HepG2 (cell line): ENCODE data around the gene ZNF660. TPM values are rescaled to one million over a fixed set of nuclear protein-coding genes. Genes with fewer than 3 reads are reported as not detected.
A peak's percentile ranks its signal among the peaks of the same experiment; 100 is the strongest.

Experiments
- ARID5B ChIP-seq: IDR thresholded peaks from 2 replicates; pipeline ENCODE4 v1.4.0; 2020; ENCODE audit warnings: mild to moderate bottlenecking, missing genetic modification reagents
- ATF7 ChIP-seq, 2 experiments: fragments of 450-650 bp in 1 of 2; sonication (generic) in 1 of 2; formaldehyde crosslinking in 1 of 2; IDR thresholded peaks; 2 replicates each; pipeline versions ENCODE4 v1.4.0 to v1.6.1; 2016 to 2020; ENCODE audit warnings: antibody characterized with exemption in 1 of 2, mild to moderate bottlenecking in 1 of 2, missing genetic modification reagents in 1 of 2
- GABPB1 ChIP-seq: IDR thresholded peaks from 2 replicates; pipeline ENCODE4 v1.6.1; 2016; ENCODE audit warnings: mild to moderate bottlenecking, missing genetic modification reagents, moderate library complexity, missing compliant biosample characterization
- GATAD1 ChIP-seq: IDR thresholded peaks from 2 replicates; pipeline ENCODE4 v1.6.1; 2016; ENCODE audit warnings: missing genetic modification reagents, missing compliant biosample characterization
- HDAC1 ChIP-seq: sonication (generic); formaldehyde crosslinking; IDR thresholded peaks from 2 replicates; pipeline ENCODE4 v1.5.1; 2020; ENCODE audit warnings: mild to moderate bottlenecking, missing genetic modification reagents
- HOXA7 ChIP-seq: sonication (generic); formaldehyde crosslinking; IDR thresholded peaks from 2 replicates; pipeline ENCODE4 v1.8.1; 2022; ENCODE audit warnings: mild to moderate bottlenecking, missing genetic modification reagents, moderate library complexity
- JUN ChIP-seq: sonication (generic); formaldehyde crosslinking; IDR thresholded peaks from 2 replicates; pipeline ENCODE4 v1.4.0; 2020; ENCODE audit warnings: mild to moderate bottlenecking, missing genetic modification reagents
- JUNB ChIP-seq: sonication (generic); formaldehyde crosslinking; IDR thresholded peaks from 2 replicates; pipeline ENCODE4 v1.8.0; 2022; ENCODE audit warnings: missing genetic modification reagents, mild to moderate bottlenecking, borderline replicate concordance
- KMT2A ChIP-seq: sonication (generic); formaldehyde crosslinking; IDR thresholded peaks from 2 replicates; pipeline ENCODE4 v1.4.0; 2020; ENCODE audit warnings: missing genetic modification reagents
- MTA3 ChIP-seq: sonication (generic); formaldehyde crosslinking; IDR thresholded peaks from 2 replicates; pipeline ENCODE4 v1.4.0; 2020; ENCODE audit warnings: missing genetic modification reagents
- MXD4 ChIP-seq: IDR thresholded peaks from 2 replicates; pipeline ENCODE4 v1.6.1; 2016; ENCODE audit warnings: mild to moderate bottlenecking, missing biosample characterization, missing genetic modification reagents
- POGZ ChIP-seq: sonication (generic); formaldehyde crosslinking; IDR thresholded peaks from 2 replicates; pipeline ENCODE4 v1.4.0; 2020; ENCODE audit warnings: mild to moderate bottlenecking, missing genetic modification reagents
- POLR2A ChIP-seq, 2 experiments: IDR thresholded peaks; 2 replicates each; pipeline ENCODE4 v1.6.1; 2011; ENCODE audit warnings: low read depth in 2 of 2, low read length in 2 of 2, mild to moderate bottlenecking in 1 of 2, moderate library complexity in 1 of 2; ENCODE audit not compliant: insufficient read depth in 1 of 2
- RBFOX2 ChIP-seq: fragments of 200-400 bp; formaldehyde crosslinking; IDR thresholded peaks from 2 replicates; pipeline ENCODE4 v1.6.1; 2017; ENCODE audit warnings: low read depth, mild to moderate bottlenecking, low read length
- SP4 ChIP-seq: sonication (generic); formaldehyde crosslinking; IDR thresholded peaks from 2 replicates; pipeline ENCODE4 v1.8.1; 2023; ENCODE audit warnings: mild to moderate bottlenecking, missing genetic modification reagents
- THAP8 ChIP-seq: sonication (generic); formaldehyde crosslinking; IDR thresholded peaks from 2 replicates; pipeline ENCODE4 v1.5.1; 2020; ENCODE audit warnings: missing genetic modification reagents, mild to moderate bottlenecking, borderline replicate concordance
- ZFP36L2 ChIP-seq: sonication (generic); formaldehyde crosslinking; IDR thresholded peaks from 2 replicates; pipeline ENCODE4 v1.4.0; 2020; ENCODE audit warnings: missing genetic modification reagents
- ZNF12 ChIP-seq: sonication (generic); formaldehyde crosslinking; IDR thresholded peaks from 2 replicates; pipeline ENCODE4 v1.5.0; 2020; ENCODE audit warnings: missing genetic modification reagents
- ZNF274 ChIP-seq: sonication (generic); formaldehyde crosslinking; IDR thresholded peaks from 2 replicates; pipeline ENCODE4 v1.5.1; 2020; ENCODE audit warnings: mild to moderate bottlenecking, missing genetic modification reagents
- ZNF280B ChIP-seq: sonication (generic); formaldehyde crosslinking; IDR thresholded peaks from 2 replicates; pipeline ENCODE4 v1.5.0; 2020; ENCODE audit warnings: missing genetic modification reagents, mild to moderate bottlenecking, borderline replicate concordance
- ZNF30 ChIP-seq: sonication (generic); formaldehyde crosslinking; IDR thresholded peaks from 2 replicates; pipeline ENCODE4 v1.5.0; 2020; ENCODE audit warnings: mild to moderate bottlenecking, missing genetic modification reagents
- ZNF607 ChIP-seq: sonication (generic); formaldehyde crosslinking; IDR thresholded peaks from 2 replicates; pipeline ENCODE4 v1.5.1; 2020; ENCODE audit warnings: missing genetic modification reagents, mild to moderate bottlenecking, borderline replicate concordance
- ZNF777 ChIP-seq: sonication (generic); formaldehyde crosslinking; IDR thresholded peaks from 2 replicates; pipeline ENCODE4 v1.4.0; 2020; ENCODE audit warnings: missing genetic modification reagents
- polyA plus RNA-seq, 8 experiments: library from polyadenylated mRNA; depleted of rRNA in 3 of 8; stranded (reverse) in 7 of 8; unstranded in 1 of 8; fragments of >200 nt; fragmentation: Illumina TruSeq in 4 of 8; extraction: Trizol in 4 of 8; gene quantifications; 2 replicates each; pipeline versions ENCODE4 v1.2.1 to v1.2.3, GENCODE V29; 2011 to 2016; ENCODE audit warnings: low read depth in 4 of 8, missing spikeins in 1 of 8, mixed read lengths in 1 of 8; ENCODE audit not compliant: insufficient read depth in 1 of 8
- total RNA-seq, 5 experiments: library from RNA; depleted of rRNA; stranded (reverse); fragments of >200 nt; fragmentation: Illumina TruSeq; extraction: Trizol; gene quantifications; 2 replicates each; pipeline ENCODE4 v1.2.3, GENCODE V29; 2016; ENCODE audit warnings: low read depth in 1 of 5
- TF ChIP-seq, protein P1 (sequence below): sonication (generic); formaldehyde crosslinking; IDR thresholded peaks from 2 replicates; pipeline ENCODE4 v1.8.0; 2022; ENCODE audit warnings: missing genetic modification reagents, low read depth, mild to moderate bottlenecking, borderline replicate concordance

Gene ZNF660
- total and polyA plus RNA-seq, 2 of the 13 experiments (the other 11 are each of a cell fraction or from before 2014, with no cell fraction given) = 0.91 to 3.3 TPM

DNA sequence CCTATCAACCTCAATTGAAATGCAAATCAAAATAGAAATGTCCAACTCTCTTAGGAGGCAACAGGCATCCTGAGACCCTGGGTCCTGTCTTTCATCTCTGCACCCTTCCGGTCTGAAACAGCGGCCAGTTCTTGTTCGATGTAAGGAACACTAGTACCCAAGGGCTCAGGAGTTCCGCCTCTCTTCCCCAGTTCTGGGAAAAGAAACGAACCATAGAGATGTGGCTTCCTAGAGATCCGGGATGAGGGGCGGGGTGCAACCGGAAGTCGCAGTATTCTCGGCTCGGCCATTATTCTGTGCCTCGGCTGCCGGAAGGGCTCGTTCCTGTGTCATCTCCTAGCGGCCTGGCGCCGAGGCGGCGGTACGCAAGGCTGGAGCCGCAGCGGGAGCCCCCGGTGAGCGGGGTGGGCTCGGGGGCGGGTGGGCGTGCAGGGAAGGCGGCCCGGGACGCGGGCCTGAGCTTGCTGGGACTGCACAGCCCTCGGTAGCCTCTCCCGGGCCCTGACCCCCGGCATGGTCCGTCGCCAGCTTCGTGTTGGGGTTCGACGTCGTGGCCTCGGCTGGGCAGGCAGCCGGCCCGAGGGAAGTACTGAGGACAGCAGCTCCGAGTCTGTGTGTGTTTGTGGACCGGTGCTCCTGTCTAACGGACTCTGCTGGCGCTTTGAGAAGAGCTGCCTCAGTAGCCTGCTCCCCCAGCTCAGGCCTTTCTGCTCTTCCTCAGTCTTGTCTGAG is 40.2 kb downstream of the ZNF660 start, which contains the start of gene ZNF197 (continued):
- TF ChIP-seq MXD4 (no peak), MTA3 (CRISPR knock-in tag) (no peak), RBFOX2 (peak; percentile 69), ATF7 (IDR thresholded peaks at IDR 0.05) (no peak), ATF7 (CRISPR knock-in tag; IDR thresholded peaks at IDR 0.05) (no peak), ARID5B (CRISPR knock-in tag) (0 out of 2 replicates have a peak, but pooled peaks have one; percentile 15), THAP8 (CRISPR knock-in tag) (0 out of 2 replicates have a peak, but pooled peaks have one; percentile 26), ZNF30 (CRISPR knock-in tag) (no peak), HOXA7 (no peak), ZNF12 (CRISPR knock-in tag) (no peak), ZFP36L2 (CRISPR knock-in tag) (no peak), ZNF607 (0 out of 2 replicates have a peak, but pooled peaks have one; percentile 57), POLR2A (IDR thresholded peaks at IDR 0.05; ENCODE audit: insufficient read depth in 1 of 2, low read depth in 2 of 2, low read length in 2 of 2) (peak in 1 of 2 experiments; percentile 60; a peak in 1 of 4 replicates), KMT2A (CRISPR knock-in tag) (peak; percentile 59; the same call in 1 of the 2 replicates), GABPB1 (CRISPR knock-in tag) (peak; percentile 94), JUNB (CRISPR knock-in tag) (no peak), ZNF274 (CRISPR knock-in tag) (peak; percentile 40; the same call in 1 of the 2 replicates), ZNF777 (CRISPR knock-in tag) (peak; percentile 58; the same call in 1 of the 2 replicates), JUN (CRISPR knock-in tag) (no peak), SP4 (CRISPR knock-in tag) (peak; percentile 37; the same call in 1 of the 2 replicates), ZNF280B (CRISPR knock-in tag) (0 out of 2 replicates have a peak, but pooled peaks have one; percentile 24), HDAC1 (CRISPR knock-in tag) (peak; percentile 32; the same call in 1 of the 2 replicates), POGZ (peak; percentile 78), GATAD1 (CRISPR knock-in tag) (peak; percentile 79)
- TF ChIP-seq, protein P1, sequence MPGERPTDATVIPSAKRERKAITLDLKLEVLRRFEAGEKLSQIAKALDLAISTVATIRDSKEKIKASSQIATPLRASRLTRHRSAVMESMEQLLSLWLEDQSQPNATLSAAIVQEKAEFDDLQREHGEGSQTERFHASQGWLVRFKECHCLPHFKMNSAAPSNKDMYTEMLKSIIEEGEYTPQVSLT (CRISPR knock-in tag) = no peak
